Measurements from ENCODE around the gene PTPRD. TPM values are rescaled to one million over a fixed set of nuclear protein-coding genes. Genes with fewer than 3 reads are reported as not detected.
"Not testable (repeated sequence)": the region's sequence is repeated elsewhere in the genome, so short reads cannot be mapped to it uniquely, and the experiment has no call there.

The PTPRD gene
- total RNA-seq, 1 experiment from 2014 or later: 32.5 TPM

DNA sequence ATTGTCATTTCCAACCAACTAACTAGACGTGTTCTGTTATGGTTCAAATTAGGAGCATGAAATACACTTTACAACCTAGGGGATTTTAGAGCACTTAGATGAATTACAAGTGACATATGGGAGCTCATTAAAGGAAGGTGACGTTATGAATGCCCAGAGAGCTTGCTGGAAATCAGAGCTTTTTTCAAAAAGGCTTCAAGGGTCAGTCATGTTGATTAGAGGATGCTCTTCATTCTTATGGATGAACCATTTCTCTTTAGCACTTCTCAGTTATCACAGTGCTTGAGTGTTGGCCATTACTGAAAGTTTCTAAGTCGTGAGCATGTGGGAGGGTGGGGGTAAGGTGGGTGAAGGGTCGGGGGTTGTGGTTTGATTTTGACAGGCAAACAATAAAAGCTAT lies 1567.7 kb downstream of the PTPRD start:
- H3K4me3 Mint-ChIP-seq: no peak overlapping the region
- H3K9me3 Mint-ChIP-seq: no peaks in the 10 kb centered on the region
- WGBS (ENCODE audit: extremely low coverage, insufficient read length, low lambda C conversion rate): no CpG with 5 or more reads among the region's 4 CpGs
- no peak overlapping the region for H3K18ac ChIP-seq (ENCODE audit: insufficient read length, low read depth, low read length)
- H2BK20ac ChIP-seq (ENCODE audit: low read depth, low read length, poor library complexity, severe bottlenecking): no peak overlapping the region
- H3K27me3 ChIP-seq (ENCODE audit: insufficient read depth, low read length): no peaks in the 10 kb centered on the region
- H2BK5ac ChIP-seq (ENCODE audit: insufficient read length, low read length): no peak overlapping the region
- no peak overlapping the region for H2BK15ac ChIP-seq (ENCODE audit: low read depth, low read length)
- H4K8ac ChIP-seq (replicated peaks; ENCODE audit: insufficient read length, low read depth, low read length): no peak overlapping the region
- no peaks in the 10 kb centered on the region; a peak in 1 of 4 replicates for H3K4me1 Mint-ChIP-seq
- no peaks in the 10 kb centered on the region for H3K4me1 ChIP-seq (ENCODE audit: insufficient read depth, low read length)
- H3K27ac ChIP-seq (ENCODE audit: insufficient read length, low read depth, low read length): no peak overlapping the region
- H3K9me3 ChIP-seq (ENCODE audit: control insufficient read depth, low read depth, low read length): no peaks in the 10 kb centered on the region
- H4K5ac ChIP-seq (ENCODE audit: insufficient read length, low read depth, low read length): no peak overlapping the region
- no peak overlapping the region for H2AK5ac ChIP-seq (ENCODE audit: insufficient read length, low read length)
- H4K91ac ChIP-seq (ENCODE audit: insufficient read length, low read depth, low read length): no peak overlapping the region
- no peaks in the 10 kb centered on the region for H3K23me2 ChIP-seq (ENCODE audit: insufficient read length, low read depth, low read length, poor library complexity, severe bottlenecking)
- no peak overlapping the region for H2BK120ac ChIP-seq (ENCODE audit: low read depth, low read length, poor library complexity, severe bottlenecking)
- H3K14ac ChIP-seq (ENCODE audit: insufficient read depth, low read length): no peak overlapping the region
- H2BK12ac ChIP-seq (ENCODE audit: insufficient read length, low read depth, low read length): no peak overlapping the region
- H3K9ac ChIP-seq (ENCODE audit: extremely low read depth, insufficient read length, low read length): no peak overlapping the region
- no peak overlapping the region for H2AFZ ChIP-seq (ENCODE audit: low read length)
- no peak overlapping the region for H3T11ph ChIP-seq (ENCODE audit: low read length)
- no peak for DNase-seq
- H3K79me1 ChIP-seq (ENCODE audit: insufficient read depth, low read depth, low read length, poor library complexity, severe bottlenecking): no peaks in the 10 kb centered on the region
- H3K23ac ChIP-seq (ENCODE audit: insufficient read length, low read depth, low read length): no peak overlapping the region
- H3K27ac Mint-ChIP-seq: no peak overlapping the region
- no peak overlapping the region for H3K4ac ChIP-seq (ENCODE audit: low read depth, low read length)
- no peaks in the 10 kb centered on the region for H3K27me3 Mint-ChIP-seq (ENCODE audit: low read depth)
- no peaks in the 10 kb centered on the region for H3K36me3 Mint-ChIP-seq (ENCODE audit: insufficient read depth in 1 of 3, low read depth in 3 of 3)
- TF ChIP-seq, protein P1, sequence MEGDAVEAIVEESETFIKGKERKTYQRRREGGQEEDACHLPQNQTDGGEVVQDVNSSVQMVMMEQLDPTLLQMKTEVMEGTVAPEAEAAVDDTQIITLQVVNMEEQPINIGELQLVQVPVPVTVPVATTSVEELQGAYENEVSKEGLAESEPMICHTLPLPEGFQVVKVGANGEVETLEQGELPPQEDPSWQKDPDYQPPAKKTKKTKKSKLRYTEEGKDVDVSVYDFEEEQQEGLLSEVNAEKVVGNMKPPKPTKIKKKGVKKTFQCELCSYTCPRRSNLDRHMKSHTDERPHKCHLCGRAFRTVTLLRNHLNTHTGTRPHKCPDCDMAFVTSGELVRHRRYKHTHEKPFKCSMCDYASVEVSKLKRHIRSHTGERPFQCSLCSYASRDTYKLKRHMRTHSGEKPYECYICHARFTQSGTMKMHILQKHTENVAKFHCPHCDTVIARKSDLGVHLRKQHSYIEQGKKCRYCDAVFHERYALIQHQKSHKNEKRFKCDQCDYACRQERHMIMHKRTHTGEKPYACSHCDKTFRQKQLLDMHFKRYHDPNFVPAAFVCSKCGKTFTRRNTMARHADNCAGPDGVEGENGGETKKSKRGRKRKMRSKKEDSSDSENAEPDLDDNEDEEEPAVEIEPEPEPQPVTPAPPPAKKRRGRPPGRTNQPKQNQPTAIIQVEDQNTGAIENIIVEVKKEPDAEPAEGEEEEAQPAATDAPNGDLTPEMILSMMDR (conservative IDR thresholded peaks at IDR 0.05): no peak
- H3K56ac ChIP-seq (ENCODE audit: insufficient read length, low read depth, low read length): no peak overlapping the region
- H3K4me2 ChIP-seq (ENCODE audit: insufficient read depth, insufficient read length, low read length): no peak overlapping the region
- no peaks in the 10 kb centered on the region for H4K20me1 ChIP-seq (ENCODE audit: control insufficient read depth, insufficient read depth, insufficient read length)
- H3K79me2 ChIP-seq (ENCODE audit: insufficient read depth, low read length): no peaks in the 10 kb centered on the region

DNA sequence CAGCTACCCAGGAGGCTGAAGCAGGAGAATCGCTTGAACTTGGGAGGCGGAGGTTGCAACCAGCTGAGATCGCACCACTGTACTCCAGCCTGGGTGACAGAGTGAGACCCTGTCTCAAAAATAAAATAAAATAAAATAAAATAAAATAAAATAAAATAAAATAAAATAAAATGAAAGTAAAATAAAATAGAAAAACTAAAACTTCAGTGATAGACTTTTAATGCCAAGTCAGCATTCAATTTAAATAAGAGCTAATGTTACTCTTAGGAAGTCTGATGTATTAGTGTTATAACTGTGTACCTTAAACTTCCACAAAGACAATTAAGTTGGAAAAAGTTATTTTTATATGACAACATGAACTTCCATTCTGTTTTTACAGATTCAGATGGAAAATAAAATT lies 1569.0 kb downstream of the PTPRD start:
- not testable (repeated sequence) for H3T11ph ChIP-seq (ENCODE audit: low read length); H3K27ac Mint-ChIP-seq; H2AK5ac ChIP-seq (ENCODE audit: insufficient read length, low read length); H3K4ac ChIP-seq (ENCODE audit: low read depth, low read length); H4K5ac ChIP-seq (ENCODE audit: insufficient read length, low read depth, low read length); H3K18ac ChIP-seq (ENCODE audit: insufficient read length, low read depth, low read length); H3K4me2 ChIP-seq (ENCODE audit: insufficient read depth, insufficient read length, low read length); H3K27me3 ChIP-seq (ENCODE audit: insufficient read depth, low read length); H3K4me1 ChIP-seq (ENCODE audit: insufficient read depth, low read length); H3K79me2 ChIP-seq (ENCODE audit: insufficient read depth, low read length); H3K9me3 Mint-ChIP-seq; DNase-seq; H3K23ac ChIP-seq (ENCODE audit: insufficient read length, low read depth, low read length); H4K20me1 ChIP-seq (ENCODE audit: control insufficient read depth, insufficient read depth, insufficient read length); H2BK15ac ChIP-seq (ENCODE audit: low read depth, low read length); H3K23me2 ChIP-seq (ENCODE audit: insufficient read length, low read depth, low read length, poor library complexity, severe bottlenecking); H4K8ac ChIP-seq (replicated peaks; ENCODE audit: insufficient read length, low read depth, low read length); H2BK5ac ChIP-seq (ENCODE audit: insufficient read length, low read length); H2BK12ac ChIP-seq (ENCODE audit: insufficient read length, low read depth, low read length); H3K9ac ChIP-seq (ENCODE audit: extremely low read depth, insufficient read length, low read length); H2BK20ac ChIP-seq (ENCODE audit: low read depth, low read length, poor library complexity, severe bottlenecking); H3K56ac ChIP-seq (ENCODE audit: insufficient read length, low read depth, low read length); H3K9me3 ChIP-seq (ENCODE audit: control insufficient read depth, low read depth, low read length); H3K4me1 Mint-ChIP-seq; H2BK120ac ChIP-seq (ENCODE audit: low read depth, low read length, poor library complexity, severe bottlenecking); H3K79me1 ChIP-seq (ENCODE audit: insufficient read depth, low read depth, low read length, poor library complexity, severe bottlenecking); H3K27ac ChIP-seq (ENCODE audit: insufficient read length, low read depth, low read length); H2AFZ ChIP-seq (ENCODE audit: low read length); H3K36me3 Mint-ChIP-seq (ENCODE audit: insufficient read depth in 1 of 3, low read depth in 3 of 3); H4K91ac ChIP-seq (ENCODE audit: insufficient read length, low read depth, low read length); H3K4me3 Mint-ChIP-seq; H3K27me3 Mint-ChIP-seq (ENCODE audit: low read depth); H3K14ac ChIP-seq (ENCODE audit: insufficient read depth, low read length)
- WGBS (ENCODE audit: extremely low coverage, insufficient read length, low lambda C conversion rate): no CpG with 5 or more reads among the region's 3 CpGs

Measured in H9 (cell line).